ENCODE results near the gene MED31. TPM values are rescaled to one million over a fixed set of nuclear protein-coding genes. Genes with fewer than 3 reads are reported as not detected.
"Not testable (repeated sequence)": the region's sequence is repeated elsewhere in the genome, so short reads cannot be mapped to it uniquely, and the experiment has no call there.

MED31 gene
- polyA plus RNA-seq, 1 donor from 2014 or later = 27.3 TPM

GRCh38 chr17:6658411-6658810 is 7.0 kb upstream of the MED31 start:
- H3K4me2 ChIP-seq (ENCODE audit: low read length); H3K36me3 ChIP-seq (ENCODE audit: insufficient read depth, low read length); H3K4me3 ChIP-seq (ENCODE audit: low read length); H3K27ac ChIP-seq (ENCODE audit: low read length); H3K9ac ChIP-seq (ENCODE audit: low read length); H3K79me2 ChIP-seq (replicated peaks; ENCODE audit: insufficient read depth, low read length); H2AFZ ChIP-seq (ENCODE audit: low read depth, low read length); H3K9me3 ChIP-seq (ENCODE audit: low read length); H4K20me1 ChIP-seq (ENCODE audit: insufficient read depth); H3F3A ChIP-seq (ENCODE audit: insufficient read depth, low read length, poor library complexity, severe bottlenecking); H3K9me2 ChIP-seq (ENCODE audit: insufficient read depth, low read length): not testable (repeated sequence)
- H3K27me3 ChIP-seq (ENCODE audit: insufficient read depth, low read depth, low read length) = peaks cover 36% of the 10 kb centered on the region

- Histone ChIP-seq H3K27me3 (ENCODE audit: insufficient read depth, low read depth, low read length) (peaks cover 38% of the 10 kb centered on the region), H4K20me1 (ENCODE audit: insufficient read depth) (no peaks in the 10 kb centered on the region), H3K79me2 (replicated peaks; ENCODE audit: insufficient read depth, low read length) (no peaks in the 10 kb centered on the region)
These were observed 6.4 kb upstream of the MED31 start for GRCh38 chr17:6657633-6658287.

More at GRCh38 chr17:6657633-6658287, 6.4 kb upstream of the MED31 start:
- Histone ChIP-seq H3K9me3 (ENCODE audit: low read length) (no peaks in the 10 kb centered on the region), H3F3A (ENCODE audit: insufficient read depth, low read length, poor library complexity, severe bottlenecking) (no peaks in the 10 kb centered on the region), H3K36me3 (ENCODE audit: insufficient read depth, low read length) (no peaks in the 10 kb centered on the region), H3K9me2 (ENCODE audit: insufficient read depth, low read length) (no peaks in the 10 kb centered on the region), H3K9ac (ENCODE audit: low read length) (peak overlapping the region; percentile 42), H2AFZ (ENCODE audit: low read depth, low read length) (no peak overlapping the region), H3K4me2 (ENCODE audit: low read length) (no peak overlapping the region), H3K27ac (ENCODE audit: low read length) (no peak overlapping the region), H3K4me3 (ENCODE audit: low read length) (peak overlapping the region; percentile 60)
- TF ChIP-seq EZH2 (IDR thresholded peaks at IDR 0.05; ENCODE audit: borderline replicate concordance, insufficient read depth, low read length, poor library complexity, severe bottlenecking) (no peak), TAF1 (IDR thresholded peaks at IDR 0.05; ENCODE audit: low read depth) (no peak), RAD21 (conservative IDR thresholded peaks at IDR 0.05) (no peak), EP300 (conservative IDR thresholded peaks at IDR 0.05; ENCODE audit: poor library complexity, severe bottlenecking) (no peak), SMC3 (conservative IDR thresholded peaks at IDR 0.05; ENCODE audit: poor library complexity) (no peak), POLR2AphosphoS5 (IDR thresholded peaks at IDR 0.05) (no peak), CTCF (IDR thresholded peaks at IDR 0.05; ENCODE audit: poor library complexity, severe bottlenecking) (no peak), REST (IDR thresholded peaks at IDR 0.05; ENCODE audit: borderline replicate concordance) (no peak), MXI1 (conservative IDR thresholded peaks at IDR 0.05; ENCODE audit: poor library complexity, severe bottlenecking) (no peak)

Data from neural cell (in vitro differentiated cells).